Spleen (tissue), 7 donors: ENCODE data around the gene PTPRT.

Experiments
- CTCF ChIP-seq, 11 experiments: fragments of 200-600 bp in 7 of 11; fragments of 450-650 bp in 4 of 11; sonication (generic) in 4 of 11; IDR thresholded peaks in 8 of 11; conservative IDR thresholded peaks in 3 of 11; 1 replicate in 7 of 11; 2 replicates in 4 of 11; pipeline versions ENCODE4 v1.4.0 to v1.8.0; 2016 to 2021; ENCODE audit warnings: antibody characterized with exemption in 11 of 11, inconsistent platforms in 4 of 11, mild to moderate bottlenecking in 1 of 11
- POLR2AphosphoS5 ChIP-seq, 3 donors: sonication (generic); formaldehyde crosslinking; IDR thresholded peaks; one replicate each; pipeline ENCODE4 v1.5.1; 2017; ENCODE audit warnings: antibody characterized with exemption in 3 of 3
- donor health status: DM: no; HTN: no; CAD: no; lungs with moderate emphysema.
- donor health status: DM: no; HTN: no; CAD: no.
- donor health status: DM: no; HTN: no; CAD: no.

GRCh38 chr20:43205699-43206098, 16.0 kb upstream of the PTPRT start:
- TF ChIP-seq POLR2AphosphoS5 (IDR thresholded peaks at IDR 0.05) (no peak), CTCF (IDR thresholded peaks at IDR 0.05 in 8 of 11, conservative IDR thresholded peaks at IDR 0.05 in 3 of 11) (no peak)
